OCI-LY1 (cell line): ENCODE measurements around the gene TMEM72.

ENCODE experiments used
- H2AFZ ChIP-seq: fragments of 200-600 bp; sonication (generic), shearing (Covaris generic); 2 replicates; pipeline ENCODE4 v1.6.0; 2014; ENCODE audit warnings: antibody characterized with exemption, mild to moderate bottlenecking, low read length
- H3F3A ChIP-seq: fragments of 200-600 bp; sonication (generic), shearing (Covaris generic); 2 replicates; pipeline ENCODE4 v1.6.0; 2014; ENCODE audit warnings: mild to moderate bottlenecking, antibody characterized with exemption, low read length, moderate library complexity; ENCODE audit not compliant: insufficient read depth
- H3K27ac ChIP-seq: fragments of 200-600 bp; sonication (generic); 2 replicates; pipeline ENCODE4 v1.5.1; 2014; ENCODE audit warnings: low read length, mixed run types, mild to moderate bottlenecking, low read depth; ENCODE audit not compliant: poor library complexity, severe bottlenecking
- H3K27me3 ChIP-seq: fragments of 200-600 bp; sonication (generic); 2 replicates; pipeline ENCODE4 v1.6.0; 2014; ENCODE audit warnings: antibody characterized with exemption, mild to moderate bottlenecking, low read length, moderate library complexity; ENCODE audit not compliant: insufficient read depth
- H3K36me3 ChIP-seq: fragments of 200-600 bp; sonication (generic); 2 replicates; pipeline ENCODE4 v1.6.1; 2014; ENCODE audit warnings: mild to moderate bottlenecking, antibody characterized with exemption, low read length, moderate library complexity, mixed read lengths; ENCODE audit not compliant: insufficient read depth
- H3K4me1 ChIP-seq: fragments of 200-600 bp; sonication (generic); 2 replicates; pipeline ENCODE4 v1.5.1; 2014; ENCODE audit warnings: mild to moderate bottlenecking, low read length, moderate library complexity; ENCODE audit not compliant: insufficient read depth, severe bottlenecking
- H3K4me2 ChIP-seq: fragments of 200-600 bp; sonication (generic), shearing (Covaris generic); 2 replicates; pipeline ENCODE4 v1.6.1; 2014; ENCODE audit warnings: low read length
- H3K4me3 ChIP-seq: fragments of 200-600 bp; sonication (generic); 2 replicates; pipeline ENCODE4 v1.5.1; 2014; ENCODE audit warnings: low read length, low read depth, mild to moderate bottlenecking, mixed read lengths; ENCODE audit not compliant: poor library complexity, severe bottlenecking
- H3K79me2 ChIP-seq: fragments of 200-600 bp; shearing (Covaris generic); 2 replicates; pipeline ENCODE4 v1.6.1; 2016; ENCODE audit warnings: mixed run types, low read length, mixed read lengths; ENCODE audit not compliant: insufficient read depth
- H3K9ac ChIP-seq: fragments of 200-600 bp; sonication (generic), shearing (Covaris generic); 2 replicates; pipeline ENCODE4 v1.6.1; 2014; ENCODE audit warnings: mild to moderate bottlenecking, low read length, mixed read lengths
- H3K9me2 ChIP-seq: fragments of 200-600 bp; sonication (generic), shearing (Covaris generic); 2 replicates; pipeline ENCODE4 v1.6.1; 2014; ENCODE audit warnings: low read depth, mild to moderate bottlenecking, low read length, mixed read lengths
- H3K9me3 ChIP-seq: fragments of 200-600 bp; shearing (Covaris generic); 2 replicates; pipeline ENCODE4 v1.6.1; 2014; ENCODE audit warnings: low read length, mixed read lengths
- H4K20me1 ChIP-seq: fragments of 200-600 bp; sonication (generic), shearing (Covaris generic); 2 replicates; pipeline ENCODE4 v1.6.0; 2016; ENCODE audit warnings: mild to moderate bottlenecking, low read length; ENCODE audit not compliant: insufficient read depth
- CTCF ChIP-seq: fragments of 200-600 bp; sonication (generic), shearing (Covaris generic); IDR thresholded peaks from 2 replicates; pipeline ENCODE4 v1.5.1; 2017; ENCODE audit warnings: mild to moderate bottlenecking, antibody characterized with exemption, low read length, moderate library complexity, mixed read lengths
- EZH2 ChIP-seq: fragments of 200-600 bp; sonication (generic), shearing (Covaris generic); IDR thresholded peaks from 2 replicates; pipeline ENCODE4 v1.8.0; 2017; ENCODE audit warnings: borderline replicate concordance, mixed run types, mild to moderate bottlenecking, antibody characterized with exemption, low read length, moderate library complexity, mixed read lengths

The TMEM72 gene

GRCh38 chr10:44975431-44976331, 64.5 kb downstream of the TMEM72 start:
- Histone ChIP-seq H2AFZ (no peak overlapping the region), H3K9ac (no peak overlapping the region), H3K27me3 (peaks cover 3% of the 10 kb centered on the region; the same call in 1 of the 2 replicates), H3K9me3 (no peaks in the 10 kb centered on the region), H3K36me3 (no peaks in the 10 kb centered on the region), H4K20me1 (no peaks in the 10 kb centered on the region), H3K79me2 (no peaks in the 10 kb centered on the region), H3F3A (no peaks in the 10 kb centered on the region), H3K9me2 (no peaks in the 10 kb centered on the region), H3K4me2 (no peak overlapping the region), H3K27ac (no peak overlapping the region), H3K4me1 (peaks cover 15% of the 10 kb centered on the region), H3K4me3 (no peak overlapping the region)
- TF ChIP-seq EZH2 = no peak
- TF ChIP-seq CTCF = no peak

- TF ChIP-seq CTCF (no peak), EZH2 (no peak)
- no peak overlapping the region for H3K9ac ChIP-seq
These were observed 65.4 kb downstream of the TMEM72 start for GRCh38 chr10:44976352-44977198.

GRCh38 chr10:44977287-44978212, 66.4 kb downstream of the TMEM72 start:
- Histone ChIP-seq H3K4me1 (peaks cover 15% of the 10 kb centered on the region), H3K79me2 (no peaks in the 10 kb centered on the region)

More at GRCh38 chr10:44976352-44977198, 65.4 kb downstream of the TMEM72 start:
- no peaks in the 10 kb centered on the region for H3K36me3 ChIP-seq
- no peaks in the 10 kb centered on the region for H4K20me1 ChIP-seq
- no peak overlapping the region for H3K4me2 ChIP-seq
- no peaks in the 10 kb centered on the region for H3K79me2 ChIP-seq
- no peaks in the 10 kb centered on the region for H3K9me3 ChIP-seq
- H3F3A ChIP-seq = no peaks in the 10 kb centered on the region
- H3K27me3 ChIP-seq = peaks cover 3% of the 10 kb centered on the region; the same call in 1 of the 2 replicates
- H3K9me2 ChIP-seq = no peaks in the 10 kb centered on the region
- no peak overlapping the region for H3K27ac ChIP-seq
- H2AFZ ChIP-seq = no peak overlapping the region
- peaks cover 15% of the 10 kb centered on the region for H3K4me1 ChIP-seq
- no peak overlapping the region for H3K4me3 ChIP-seq

More at GRCh38 chr10:44977287-44978212, 66.4 kb downstream of the TMEM72 start:
- H3K9ac ChIP-seq = no peak overlapping the region
- H3K27me3 ChIP-seq = peaks cover 3% of the 10 kb centered on the region; the same call in 1 of the 2 replicates
- no peaks in the 10 kb centered on the region for H3K9me3 ChIP-seq
- H3K27ac ChIP-seq = no peak overlapping the region
- H3K36me3 ChIP-seq = no peaks in the 10 kb centered on the region
- no peak overlapping the region for H3K4me3 ChIP-seq
- H3K9me2 ChIP-seq = no peaks in the 10 kb centered on the region
- H2AFZ ChIP-seq = no peak overlapping the region
- H4K20me1 ChIP-seq = no peaks in the 10 kb centered on the region
- TF ChIP-seq EZH2 (no peak), CTCF (no peak)
- H3K4me2 ChIP-seq = no peak overlapping the region
- H3F3A ChIP-seq = no peaks in the 10 kb centered on the region
